ENCODE data around the gene LHCGR.

DNA sequence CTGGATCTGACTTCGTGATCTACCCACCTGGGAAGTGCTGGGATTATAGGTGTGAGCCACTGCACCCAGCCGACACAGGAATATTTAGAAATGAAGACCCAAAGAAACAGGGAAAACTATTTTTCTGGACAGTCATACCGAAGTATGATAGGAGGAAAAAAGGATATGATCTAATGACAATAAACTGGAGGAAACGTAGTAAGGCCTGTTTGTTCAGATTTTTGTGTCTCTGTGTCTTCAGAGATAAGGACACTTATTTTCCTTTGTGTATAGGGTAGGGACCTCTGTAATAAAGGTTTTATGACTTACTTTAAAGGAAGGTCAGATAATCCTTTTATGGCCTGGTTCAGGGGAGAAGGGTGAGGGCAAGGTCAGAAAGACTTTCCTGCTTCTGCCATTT is 81.9 kb downstream of the LHCGR start:
- TF ChIP-seq EP300 (IDR thresholded peaks at IDR 0.05) (no peak), POLR2A (IDR thresholded peaks at IDR 0.05) (no peak), POLR2AphosphoS5 (IDR thresholded peaks at IDR 0.05) (no peak)
- TF ChIP-seq, protein P1, sequence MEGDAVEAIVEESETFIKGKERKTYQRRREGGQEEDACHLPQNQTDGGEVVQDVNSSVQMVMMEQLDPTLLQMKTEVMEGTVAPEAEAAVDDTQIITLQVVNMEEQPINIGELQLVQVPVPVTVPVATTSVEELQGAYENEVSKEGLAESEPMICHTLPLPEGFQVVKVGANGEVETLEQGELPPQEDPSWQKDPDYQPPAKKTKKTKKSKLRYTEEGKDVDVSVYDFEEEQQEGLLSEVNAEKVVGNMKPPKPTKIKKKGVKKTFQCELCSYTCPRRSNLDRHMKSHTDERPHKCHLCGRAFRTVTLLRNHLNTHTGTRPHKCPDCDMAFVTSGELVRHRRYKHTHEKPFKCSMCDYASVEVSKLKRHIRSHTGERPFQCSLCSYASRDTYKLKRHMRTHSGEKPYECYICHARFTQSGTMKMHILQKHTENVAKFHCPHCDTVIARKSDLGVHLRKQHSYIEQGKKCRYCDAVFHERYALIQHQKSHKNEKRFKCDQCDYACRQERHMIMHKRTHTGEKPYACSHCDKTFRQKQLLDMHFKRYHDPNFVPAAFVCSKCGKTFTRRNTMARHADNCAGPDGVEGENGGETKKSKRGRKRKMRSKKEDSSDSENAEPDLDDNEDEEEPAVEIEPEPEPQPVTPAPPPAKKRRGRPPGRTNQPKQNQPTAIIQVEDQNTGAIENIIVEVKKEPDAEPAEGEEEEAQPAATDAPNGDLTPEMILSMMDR (IDR thresholded peaks at IDR 0.05) = no peak

Measured in stomach (tissue), 4 donors.